ENCODE measurements around the gene GLDN. TPM values are rescaled to one million over a fixed set of nuclear protein-coding genes. Genes with fewer than 3 reads are reported as not detected.

GLDN gene
- total RNA-seq, 1 experiment from 2014 or later, result 0.57 TPM

DNA sequence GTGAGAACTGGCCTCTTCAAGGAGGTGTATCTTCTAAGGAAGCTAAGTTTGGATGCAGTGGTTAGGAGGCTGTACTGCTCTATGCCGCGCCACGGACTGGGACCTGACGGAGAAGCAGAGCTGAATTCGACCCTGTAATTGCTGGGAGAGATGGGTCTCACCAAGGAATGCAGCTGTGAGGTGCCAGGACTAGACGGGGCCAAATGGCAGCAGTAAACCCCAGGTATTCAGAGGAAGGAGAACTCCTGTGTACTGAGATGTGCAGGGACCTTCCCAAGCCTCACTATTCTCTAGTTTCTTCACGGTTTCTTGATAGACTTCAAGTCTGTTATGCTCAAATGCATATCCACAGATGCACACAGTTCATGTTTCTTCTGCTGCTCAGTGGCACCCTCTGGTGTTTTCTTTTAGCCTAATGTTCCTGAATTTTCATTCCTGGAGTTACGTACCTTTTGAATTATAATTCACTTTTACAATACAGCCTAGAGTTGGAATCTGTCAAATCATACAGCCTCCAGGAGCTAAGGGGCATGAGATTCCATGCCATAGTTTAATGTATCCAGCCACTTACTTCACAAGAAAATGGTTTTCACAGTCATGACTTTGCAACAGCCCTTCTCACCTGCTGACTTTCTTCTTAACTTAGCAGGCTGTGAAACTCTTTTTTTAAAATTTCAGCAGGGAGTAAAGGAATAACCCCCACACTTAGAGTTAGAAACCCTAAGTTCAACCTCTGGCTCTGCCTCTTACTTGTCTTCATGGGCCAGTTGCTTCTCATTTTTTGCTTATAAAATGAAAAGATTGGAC lies 61.8 kb downstream of the GLDN start:
- POLR2A ChIA-PET, result no interaction called here
- no peaks in the 10 kb centered on the region for H3K36me3 ChIP-seq (ENCODE audit: control insufficient read depth, insufficient read depth, low read length)
- H3K4me3 ChIP-seq (ENCODE audit: low read depth in 2 of 2, low read length in 2 of 2), result no peak overlapping the region
- peaks cover 5% of the 10 kb centered on the region for H3K27me3 ChIP-seq (ENCODE audit: control insufficient read depth, insufficient read depth, low read length)
- in situ Hi-C loops (cut with HindIII; ENCODE audit: low pct_unique_long_range_greater_than_20kb, low sequenced_read_pairs), result no loop called here
- no peaks in the 10 kb centered on the region for H3K9me3 ChIP-seq (ENCODE audit: control insufficient read depth, insufficient read depth, low read depth, low read length)
- DNase-seq (ENCODE audit: low read depth, low spot score) (no peak), ATAC-seq (peak; percentile 69; the same call in 1 of the 2 replicates)
- TF ChIP-seq, protein P1, sequence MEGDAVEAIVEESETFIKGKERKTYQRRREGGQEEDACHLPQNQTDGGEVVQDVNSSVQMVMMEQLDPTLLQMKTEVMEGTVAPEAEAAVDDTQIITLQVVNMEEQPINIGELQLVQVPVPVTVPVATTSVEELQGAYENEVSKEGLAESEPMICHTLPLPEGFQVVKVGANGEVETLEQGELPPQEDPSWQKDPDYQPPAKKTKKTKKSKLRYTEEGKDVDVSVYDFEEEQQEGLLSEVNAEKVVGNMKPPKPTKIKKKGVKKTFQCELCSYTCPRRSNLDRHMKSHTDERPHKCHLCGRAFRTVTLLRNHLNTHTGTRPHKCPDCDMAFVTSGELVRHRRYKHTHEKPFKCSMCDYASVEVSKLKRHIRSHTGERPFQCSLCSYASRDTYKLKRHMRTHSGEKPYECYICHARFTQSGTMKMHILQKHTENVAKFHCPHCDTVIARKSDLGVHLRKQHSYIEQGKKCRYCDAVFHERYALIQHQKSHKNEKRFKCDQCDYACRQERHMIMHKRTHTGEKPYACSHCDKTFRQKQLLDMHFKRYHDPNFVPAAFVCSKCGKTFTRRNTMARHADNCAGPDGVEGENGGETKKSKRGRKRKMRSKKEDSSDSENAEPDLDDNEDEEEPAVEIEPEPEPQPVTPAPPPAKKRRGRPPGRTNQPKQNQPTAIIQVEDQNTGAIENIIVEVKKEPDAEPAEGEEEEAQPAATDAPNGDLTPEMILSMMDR (IDR thresholded peaks at IDR 0.05), result peak; percentile 73
- TF ChIP-seq TCF7L2 (IDR thresholded peaks at IDR 0.05; ENCODE audit: low read depth, low read length), result no peak
- no peak for TF ChIP-seq SIN3A (IDR thresholded peaks at IDR 0.05; ENCODE audit: borderline replicate concordance, insufficient read depth, low read depth, low read length)
- intact Hi-C loops (cut with micrococcal nuclease; ENCODE audit: unreplicated experiment), result loop anchor here (2.0 to 5.0 kb wide), 2 partner anchors 121 to 240 kb away; no protein-coding TSS in a partner anchor
- BruUV-seq (replicated peaks), result no TSS peak
- CTCF ChIA-PET, result interaction anchor here (0.5 to 1.4 kb wide), 2 partner anchors 21 to 78 kb away, joined by 6 to 8 read pairs; no protein-coding TSS in a partner anchor
- no peak overlapping the region for H3K27ac ChIP-seq (ENCODE audit: low read length)
- no peaks in the 10 kb centered on the region for H3K4me1 ChIP-seq (ENCODE audit: control insufficient read depth, insufficient read depth, low read length)

DNA sequence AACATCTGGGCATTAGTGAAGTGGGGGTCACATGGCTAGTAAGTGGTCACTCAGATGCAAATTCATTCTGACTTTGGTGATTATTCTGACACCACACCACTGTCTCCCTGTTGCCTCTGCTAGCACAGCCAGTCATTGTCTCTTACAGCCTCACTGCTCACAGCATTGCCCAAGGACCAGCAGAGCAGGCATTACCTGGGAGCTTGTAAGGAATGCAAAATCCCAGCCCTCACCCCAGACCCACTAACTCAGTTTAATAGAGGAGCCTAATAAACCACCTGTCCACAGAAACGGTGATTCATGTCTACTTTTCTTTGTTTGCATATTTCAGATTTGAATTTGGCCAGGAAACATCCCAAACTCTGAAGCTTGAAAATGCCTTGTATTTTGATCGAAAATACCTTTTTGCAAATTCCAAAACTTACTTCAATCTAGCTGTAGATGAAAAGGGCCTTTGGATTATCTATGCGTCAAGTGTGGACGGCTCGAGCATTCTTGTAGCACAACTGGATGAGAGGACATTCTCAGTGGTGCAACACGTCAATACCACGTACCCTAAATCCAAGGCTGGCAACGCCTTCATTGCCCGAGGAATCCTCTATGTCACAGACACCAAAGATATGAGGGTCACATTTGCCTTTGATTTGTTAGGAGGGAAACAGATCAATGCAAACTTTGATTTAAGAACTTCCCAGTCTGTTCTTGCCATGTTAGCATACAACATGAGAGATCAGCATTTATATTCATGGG lies 62.7 kb downstream of the GLDN start:
- TF ChIP-seq SIN3A (IDR thresholded peaks at IDR 0.05; ENCODE audit: borderline replicate concordance, insufficient read depth, low read depth, low read length) (no peak), POLR2AphosphoS5 (IDR thresholded peaks at IDR 0.05; ENCODE audit: low read depth, low read length) (no peak), TCF7L2 (IDR thresholded peaks at IDR 0.05; ENCODE audit: low read depth, low read length) (no peak)
- TF ChIP-seq, protein P2, sequence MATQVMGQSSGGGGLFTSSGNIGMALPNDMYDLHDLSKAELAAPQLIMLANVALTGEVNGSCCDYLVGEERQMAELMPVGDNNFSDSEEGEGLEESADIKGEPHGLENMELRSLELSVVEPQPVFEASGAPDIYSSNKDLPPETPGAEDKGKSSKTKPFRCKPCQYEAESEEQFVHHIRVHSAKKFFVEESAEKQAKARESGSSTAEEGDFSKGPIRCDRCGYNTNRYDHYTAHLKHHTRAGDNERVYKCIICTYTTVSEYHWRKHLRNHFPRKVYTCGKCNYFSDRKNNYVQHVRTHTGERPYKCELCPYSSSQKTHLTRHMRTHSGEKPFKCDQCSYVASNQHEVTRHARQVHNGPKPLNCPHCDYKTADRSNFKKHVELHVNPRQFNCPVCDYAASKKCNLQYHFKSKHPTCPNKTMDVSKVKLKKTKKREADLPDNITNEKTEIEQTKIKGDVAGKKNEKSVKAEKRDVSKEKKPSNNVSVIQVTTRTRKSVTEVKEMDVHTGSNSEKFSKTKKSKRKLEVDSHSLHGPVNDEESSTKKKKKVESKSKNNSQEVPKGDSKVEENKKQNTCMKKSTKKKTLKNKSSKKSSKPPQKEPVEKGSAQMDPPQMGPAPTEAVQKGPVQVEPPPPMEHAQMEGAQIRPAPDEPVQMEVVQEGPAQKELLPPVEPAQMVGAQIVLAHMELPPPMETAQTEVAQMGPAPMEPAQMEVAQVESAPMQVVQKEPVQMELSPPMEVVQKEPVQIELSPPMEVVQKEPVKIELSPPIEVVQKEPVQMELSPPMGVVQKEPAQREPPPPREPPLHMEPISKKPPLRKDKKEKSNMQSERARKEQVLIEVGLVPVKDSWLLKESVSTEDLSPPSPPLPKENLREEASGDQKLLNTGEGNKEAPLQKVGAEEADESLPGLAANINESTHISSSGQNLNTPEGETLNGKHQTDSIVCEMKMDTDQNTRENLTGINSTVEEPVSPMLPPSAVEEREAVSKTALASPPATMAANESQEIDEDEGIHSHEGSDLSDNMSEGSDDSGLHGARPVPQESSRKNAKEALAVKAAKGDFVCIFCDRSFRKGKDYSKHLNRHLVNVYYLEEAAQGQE (IDR thresholded peaks at IDR 0.05; ENCODE audit: insufficient read depth in 1 of 2, low read depth in 2 of 2, low read length in 1 of 2), result no peak
- TF ChIP-seq, protein P1 (IDR thresholded peaks at IDR 0.05), result no peak
- peaks cover 4% of the 10 kb centered on the region; the same call in 1 of the 2 replicates for H3K27me3 ChIP-seq (ENCODE audit: control insufficient read depth, insufficient read depth, low read length)
- ATAC-seq (no peak), DNase-seq (ENCODE audit: low read depth, low spot score) (no peak)
- no TSS peak for BruUV-seq (replicated peaks)
- in situ Hi-C loops (cut with HindIII; ENCODE audit: low pct_unique_long_range_greater_than_20kb, low sequenced_read_pairs), result no loop called here
- H3K4me1 ChIP-seq (ENCODE audit: control insufficient read depth, insufficient read depth, low read length), result no peaks in the 10 kb centered on the region
- intact Hi-C loops (cut with micrococcal nuclease; ENCODE audit: unreplicated experiment), result loop anchor here (2.0 to 5.0 kb wide), 2 partner anchors 122 to 241 kb away; no protein-coding TSS in a partner anchor
- no peaks in the 10 kb centered on the region for H3K9me3 ChIP-seq (ENCODE audit: control insufficient read depth, insufficient read depth, low read depth, low read length)
- H3K27ac ChIP-seq (ENCODE audit: low read length), result no peak overlapping the region
- no peaks in the 10 kb centered on the region for H3K36me3 ChIP-seq (ENCODE audit: control insufficient read depth, insufficient read depth, low read length)
- no peak overlapping the region for H3K4me3 ChIP-seq (ENCODE audit: low read depth in 2 of 2, low read length in 2 of 2)
- POLR2A ChIA-PET, result no interaction called here
- CTCF ChIA-PET, result interaction anchor here (0.5 to 1.4 kb wide), 2 partner anchors 22 to 79 kb away, joined by 6 to 8 read pairs; no protein-coding TSS in a partner anchor
